HCT116 (cell line): Measurements from ENCODE around the gene FNBP1L. TPM values are rescaled to one million over a fixed set of nuclear protein-coding genes. Genes with fewer than 3 reads are reported as not detected.

Experiments
- ATAC-seq: fragments of 200-7000 bp; cut with Tn5 transposase; 2 replicates; pipeline ENCODE4 v1.9.1; 2020; ENCODE audit warnings: mild to moderate bottlenecking, moderate library complexity
- BruUV-seq: library from RNA; stranded (reverse); fragments of 400-500 nt; replicated peaks from 2 replicates; lab custom pipeline; 2021; lab: Mats Ljungman, UMichigan
- CTCF ChIA-PET: fragments of 300-600 bp; sonication (Branson Sonifier 250); formaldehyde crosslinking; loops from one replicate; lab custom pipeline; 2021; ENCODE audit warnings: antibody characterized with exemption; lab: Charles Lee
- POLR2A ChIA-PET: fragments of 300-600, 350-600 bp; sonication (Branson Sonifier 250); formaldehyde crosslinking; loops from one replicate; lab custom pipeline; 2021; ENCODE audit warnings: antibody characterized with exemption; lab: Charles Lee
- RAD21 ChIA-PET, 2 experiments: fragments of 300-600 bp; sonication (Branson Sonifier 250); formaldehyde crosslinking; loops; one replicate each; lab custom pipeline; 2023; ENCODE audit warnings: low total read pairs in 2 of 2; ENCODE audit not compliant: uncharacterized antibody in 2 of 2, unreplicated experiment in 2 of 2, low non-redundant PET in 1 of 2; lab: Charles Lee
- DNase-seq: peaks from one replicate; pipeline ENCODE4 v3.0.0-alpha.2; 2010; ENCODE audit warnings: low read depth, low spot score
- H2AFZ ChIP-seq: fragments of 200-600 bp; shearing (Covaris generic), sonication (generic); 2 replicates; pipeline ENCODE4 v1.6.1; 2017; ENCODE audit warnings: low read depth, mixed run types, mixed read lengths, antibody characterized with exemption, low read length; ENCODE audit not compliant: poor library complexity, severe bottlenecking
- H3K27ac ChIP-seq: 2 replicates; pipeline ENCODE4 v1.5.1; 2012; ENCODE audit warnings: low read depth, low read length
- H3K27me3 ChIP-seq: fragments of 200-600 bp; sonication (generic); 2 replicates; pipeline ENCODE4 v1.6.1; 2016; ENCODE audit warnings: mixed run types, low read length, mixed read lengths; ENCODE audit not compliant: insufficient read depth
- H3K36me3 ChIP-seq, 2 experiments: fragments of 200-500 bp in 1 of 2; fragments of 200-600 bp in 1 of 2; sonication (Bioruptor generic) in 1 of 2; sonication (generic) in 1 of 2; 2 replicates each; pipeline versions ENCODE4 v1.5.1 to v1.6.1; 2014 to 2016; ENCODE audit warnings: low read length in 2 of 2, inconsistent platforms in 1 of 2, mixed read lengths in 1 of 2, mixed run types in 1 of 2; ENCODE audit not compliant: insufficient read depth in 2 of 2, control insufficient read depth in 1 of 2
- H3K4me1 ChIP-seq, 2 experiments: fragments of 200-600 bp in 1 of 2; sonication (generic) in 1 of 2; 2 replicates each; pipeline versions ENCODE4 v1.5.1 to v1.6.1; 2012 to 2017; ENCODE audit warnings: low read length in 2 of 2, inconsistent platforms in 1 of 2, mild to moderate bottlenecking in 1 of 2, mixed read lengths in 1 of 2, mixed run types in 1 of 2, moderate library complexity in 1 of 2; ENCODE audit not compliant: insufficient read depth in 2 of 2, control insufficient read depth in 1 of 2
- H3K4me2 ChIP-seq: fragments of 200-600 bp; sonication (generic); 2 replicates; pipeline ENCODE4 v1.6.1; 2017; ENCODE audit warnings: mixed run types, low read length, mixed read lengths
- H3K4me3 ChIP-seq, 2 experiments: fragments of 200-600 bp in 1 of 2; sonication (generic) in 1 of 2; replicated peaks in 1 of 2; 2 replicates each; pipeline ENCODE4 v1.5.1; 2011 to 2016; ENCODE audit warnings: low read length in 2 of 2, control low read depth in 1 of 2, low read depth in 1 of 2, mild to moderate bottlenecking in 1 of 2, mixed read lengths in 1 of 2, mixed run types in 1 of 2
- H3K79me2 ChIP-seq: fragments of 200-600 bp; sonication (generic); 2 replicates; pipeline ENCODE4 v1.6.1; 2017; ENCODE audit warnings: mild to moderate bottlenecking, mixed run types, low read length, moderate library complexity, mixed read lengths; ENCODE audit not compliant: insufficient read depth
- H3K9ac ChIP-seq: fragments of 200-600 bp; sonication (generic); 2 replicates; pipeline ENCODE4 v1.6.1; 2016; ENCODE audit warnings: low read length, mixed read lengths
- H3K9me2 ChIP-seq: fragments of 200-600 bp; sonication (generic), shearing (Covaris generic); 2 replicates; pipeline ENCODE4 v1.6.1; 2017; ENCODE audit warnings: mixed run types, mild to moderate bottlenecking, moderate library complexity; ENCODE audit not compliant: insufficient read depth
- H3K9me3 ChIP-seq, 2 experiments: fragments of 200-500 bp in 1 of 2; fragments of 200-600 bp in 1 of 2; sonication (Bioruptor generic) in 1 of 2; sonication (generic) in 1 of 2; 2 replicates each; pipeline ENCODE4 v1.6.1; 2014 to 2017; ENCODE audit warnings: low read length in 2 of 2, mixed read lengths in 2 of 2, inconsistent platforms in 1 of 2, low read depth in 1 of 2, mild to moderate bottlenecking in 1 of 2, mixed run types in 1 of 2, moderate library complexity in 1 of 2; ENCODE audit not compliant: control insufficient read depth in 1 of 2, insufficient read depth in 1 of 2
- H4K20me1 ChIP-seq: fragments of 200-600 bp; sonication (generic), shearing (Covaris generic); 2 replicates; pipeline ENCODE4 v1.6.1; 2017; ENCODE audit warnings: mixed run types, mild to moderate bottlenecking, moderate library complexity; ENCODE audit not compliant: insufficient read depth
- CEBPB ChIP-seq: IDR thresholded peaks from 2 replicates; pipeline ENCODE4 v1.6.1; 2012; ENCODE audit warnings: low read depth
- CTCF ChIP-seq, 3 experiments: fragments of 200-600 bp in 1 of 3; sonication (generic) in 1 of 3; IDR thresholded peaks in 2 of 3; conservative IDR thresholded peaks in 1 of 3; 2 replicates each; pipeline ENCODE4 v1.5.1; 2012 to 2017; ENCODE audit warnings: low read depth in 2 of 3, low read length in 2 of 3, antibody characterized with exemption in 1 of 3, borderline replicate concordance in 1 of 3, control low read depth in 1 of 3, mild to moderate bottlenecking in 1 of 3, mixed read lengths in 1 of 3, mixed run types in 1 of 3, moderate library complexity in 1 of 3; ENCODE audit not compliant: insufficient read depth in 1 of 3
- ELF1 ChIP-seq: IDR thresholded peaks from 2 replicates; pipeline ENCODE4 v1.6.1; 2012; ENCODE audit warnings: low read depth, borderline replicate concordance
- EZH2phosphoT487 ChIP-seq: fragments of 200-600 bp; IDR thresholded peaks from 2 replicates; pipeline ENCODE4 v1.6.1; 2018; ENCODE audit warnings: antibody characterized with exemption, borderline replicate concordance
- FOSL1 ChIP-seq: IDR thresholded peaks from 2 replicates; pipeline ENCODE4 v1.6.1; 2012; ENCODE audit warnings: low read depth
- JUND ChIP-seq: IDR thresholded peaks from 2 replicates; pipeline ENCODE4 v1.6.1; 2012
- POLR2A ChIP-seq: IDR thresholded peaks from 2 replicates; pipeline ENCODE4 v1.7.0; 2011; ENCODE audit warnings: borderline replicate concordance; ENCODE audit not compliant: insufficient read depth, insufficient read length; ENCODE audit errors: extremely low read depth
- POLR2AphosphoS5 ChIP-seq: IDR thresholded peaks from 2 replicates; pipeline ENCODE4 v1.6.1; 2011; ENCODE audit warnings: mild to moderate bottlenecking, low read depth, low read length, moderate library complexity
- SIN3A ChIP-seq: IDR thresholded peaks from 2 replicates; pipeline ENCODE4 v1.6.1; 2012; ENCODE audit warnings: low read depth
- SRF ChIP-seq: IDR thresholded peaks from 2 replicates; pipeline ENCODE4 v1.6.1; 2012; ENCODE audit warnings: low read depth
- ZFX ChIP-seq: fragments of 450-650 bp; IDR thresholded peaks from 2 replicates; pipeline ENCODE4 v1.6.1; 2017
- ZNF274 ChIP-seq: fragments of 200-500 bp; sonication (Bioruptor generic); IDR thresholded peaks from 2 replicates; pipeline ENCODE4 v1.6.1; 2014; ENCODE audit warnings: mild to moderate bottlenecking, low read depth, low read length, inconsistent platforms
- intact Hi-C: fragments of 100-400 bp; cut with micrococcal nuclease; formaldehyde crosslinking; loops from 2 replicates; pipeline ENCODE4 v1.10.0; 2022
- total RNA-seq: library from RNA; stranded (reverse); gene quantifications from one replicate; pipeline ENCODE4 v1.2.1, GENCODE V29; 2021; ENCODE audit not compliant: unreplicated experiment
- TF ChIP-seq, protein P1 (sequence below): IDR thresholded peaks from 2 replicates; pipeline ENCODE4 v1.6.1; 2012

Gene FNBP1L
- total RNA-seq, 1 experiment from 2014 or later = 26.1 TPM

DNA sequence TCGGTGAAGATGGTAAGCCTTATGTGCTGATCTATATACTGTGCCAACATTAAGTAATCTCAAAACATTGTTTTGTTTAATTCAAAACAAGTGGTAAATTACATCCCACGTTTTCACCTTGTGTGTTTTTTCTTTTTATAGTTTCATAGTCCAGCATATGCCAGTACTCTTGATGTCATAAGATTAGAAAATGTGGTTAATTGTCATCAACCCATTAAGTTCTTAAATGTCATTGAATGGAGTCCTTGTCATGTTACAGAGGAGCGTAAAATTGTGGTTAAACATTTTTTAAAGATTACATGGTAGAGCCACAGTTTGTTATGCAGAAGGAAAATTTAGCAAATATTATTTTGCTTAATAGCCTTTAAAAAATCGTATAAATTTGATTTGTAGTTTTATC is 93.1 kb downstream of the FNBP1L start (continued):
- TF ChIP-seq FOSL1 (no peak), ZFX (no peak), CEBPB (no peak), SIN3A (no peak)

DNA sequence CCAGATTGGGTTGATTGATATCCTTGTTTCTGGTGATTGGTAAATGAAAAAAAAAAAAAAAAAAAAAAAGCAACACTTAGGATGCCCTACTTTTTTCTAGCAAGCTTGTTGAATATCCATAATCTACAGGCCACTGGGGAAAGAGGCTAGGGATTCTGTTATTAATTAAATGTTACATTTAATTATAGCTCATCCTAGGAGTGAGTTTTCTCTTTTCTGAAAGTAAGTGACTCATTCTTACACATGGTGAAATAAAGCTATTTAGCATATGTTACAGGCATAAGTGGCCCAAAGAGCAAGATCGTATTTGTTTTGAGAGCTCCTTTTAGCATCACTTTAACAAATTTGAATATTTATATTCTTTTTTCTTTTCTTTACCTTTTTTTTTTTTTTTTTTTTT is 94.5 kb downstream of the FNBP1L start:
- Histone ChIP-seq H3K4me2 (no peak overlapping the region), H4K20me1 (no peaks in the 10 kb centered on the region), H2AFZ (no peak overlapping the region), H3K9ac (no peak overlapping the region), H3K27ac (no peak overlapping the region), H3K9me2 (no peaks in the 10 kb centered on the region)
- TF ChIP-seq POLR2A (no peak), CTCF (IDR thresholded peaks at IDR 0.05 in 2 of 3, conservative IDR thresholded peaks at IDR 0.05 in 1 of 3; ENCODE audit: borderline replicate concordance in 1 of 3, insufficient read depth in 1 of 3, low read depth in 2 of 3, low read length in 2 of 3) (no peak), EZH2phosphoT487 (no peak), SRF (no peak), POLR2AphosphoS5 (no peak), JUND (no peak), ZNF274 (no peak), SIN3A (no peak), ELF1 (no peak)
- TF ChIP-seq, protein P1, sequence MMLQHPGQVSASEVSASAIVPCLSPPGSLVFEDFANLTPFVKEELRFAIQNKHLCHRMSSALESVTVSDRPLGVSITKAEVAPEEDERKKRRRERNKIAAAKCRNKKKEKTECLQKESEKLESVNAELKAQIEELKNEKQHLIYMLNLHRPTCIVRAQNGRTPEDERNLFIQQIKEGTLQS = no peak
- TF ChIP-seq, all 23 proteins: peak for 0
- RAD21 ChIA-PET = no interaction called here
- H3K36me3 ChIP-seq = peaks cover 0 to 2% of the 10 kb centered on the region in 2 experiments; a peak in 1 of 4 replicates
- H3K4me3 ChIP-seq = no peak overlapping the region
- no peak for DNase-seq
- no TSS peak for BruUV-seq
- no peaks in the 10 kb centered on the region for H3K79me2 ChIP-seq
- CTCF ChIA-PET = no interaction called here
- no peaks in the 10 kb centered on the region for H3K9me3 ChIP-seq
- POLR2A ChIA-PET = no interaction called here
- no peak for ATAC-seq
- intact Hi-C loops = no loop called here
- H3K4me1 ChIP-seq = no peaks in the 10 kb centered on the region
- H3K27me3 ChIP-seq = no peaks in the 10 kb centered on the region
